HG03342 (cell line): ENCODE data around the gene DIP2B.
A peak's percentile ranks its signal among the peaks of the same experiment; 100 is the strongest.
"Not testable (repeated sequence)": the region's sequence is repeated elsewhere in the genome, so short reads cannot be mapped to it uniquely, and the experiment has no call there.

Experiments
- ATAC-seq: cut with Tn5 transposase; IDR thresholded peaks from one replicate; pipeline ENCODE4 v1.9.1; 2021; ENCODE audit warnings: mild to moderate bottlenecking, moderate library complexity; ENCODE audit not compliant: unreplicated experiment

Gene DIP2B

GRCh38 chr12:50504798-50505674 lies at the start of gene DIP2B:
Gene DIP2B, plus strand, starts transcription at chr12:50504985. Its CDS starts 156 bp downstream, at chr12:50505141.
- peak; percentile 80 for ATAC-seq

- no peak for ATAC-seq
Measured at GRCh38 chr12:50458606-50459005, 46.2 kb upstream of the DIP2B start.

- ATAC-seq = no peak
Measured at GRCh38 chr12:50467439-50467838, 37.3 kb upstream of the DIP2B start.

GRCh38 chr12:50477241-50477832 lies 27.4 kb upstream of the DIP2B start:
- no peak for ATAC-seq

- ATAC-seq = no peak
Measured at GRCh38 chr12:50482571-50482970, 22.2 kb upstream of the DIP2B start.

GRCh38 chr12:50483488-50483887 lies 21.3 kb upstream of the DIP2B start:
- ATAC-seq = no peak

- ATAC-seq = no peak
Measured at GRCh38 chr12:50488801-50489200, 16.0 kb upstream of the DIP2B start.

- not testable (repeated sequence) for ATAC-seq
Measured at GRCh38 chr12:50498119-50498518, 6.7 kb upstream of the DIP2B start.

GRCh38 chr12:50505675-50506530 lies 1.1 kb downstream of the DIP2B start:
- no peak for ATAC-seq

- ATAC-seq = no peak
Measured at GRCh38 chr12:50506753-50507473, 2.1 kb downstream of the DIP2B start.

- ATAC-seq = no peak
Measured at GRCh38 chr12:50507474-50507838, 2.7 kb downstream of the DIP2B start.

GRCh38 chr12:50507930-50508329 lies 3.1 kb downstream of the DIP2B start:
- no peak for ATAC-seq

- ATAC-seq = no peak
Measured at GRCh38 chr12:50508414-50508813, 3.6 kb downstream of the DIP2B start.

- no peak for ATAC-seq
Measured at GRCh38 chr12:50508970-50509663, 4.3 kb downstream of the DIP2B start.

GRCh38 chr12:50514526-50515276 lies 9.9 kb downstream of the DIP2B start:
- no peak for ATAC-seq

- no peak for ATAC-seq
Measured at GRCh38 chr12:50515587-50515986, 10.8 kb downstream of the DIP2B start.

GRCh38 chr12:50517421-50518048 lies 12.8 kb downstream of the DIP2B start:
- peak; percentile 80 for ATAC-seq

- no peak for ATAC-seq
Measured at GRCh38 chr12:50518090-50518489, 13.3 kb downstream of the DIP2B start.

GRCh38 chr12:50519353-50519752 lies 14.6 kb downstream of the DIP2B start:
- ATAC-seq = no peak
